Loucy (cell line): Measurements from ENCODE around the gene WASF2.
A peak's percentile ranks its signal among the peaks of the same experiment; 100 is the strongest.
"Not testable (repeated sequence)": the region's sequence is repeated elsewhere in the genome, so short reads cannot be mapped to it uniquely, and the experiment has no call there.

Experiments
- H2AFZ ChIP-seq: fragments of 200-600 bp; sonication (generic); 2 replicates; pipeline ENCODE4 v1.6.0; 2016; ENCODE audit warnings: antibody characterized with exemption, mild to moderate bottlenecking, low read length, moderate library complexity
- H3F3A ChIP-seq: fragments of 200-600 bp; 2 replicates; pipeline ENCODE4 v1.6.0; 2016; ENCODE audit warnings: antibody characterized with exemption, low read depth, mild to moderate bottlenecking
- H3K27me3 ChIP-seq: fragments of 200-600 bp; sonication (generic); 2 replicates; pipeline ENCODE4 v1.6.1; 2014; ENCODE audit warnings: low read length, mild to moderate bottlenecking; ENCODE audit not compliant: insufficient read depth, poor library complexity, severe bottlenecking
- H3K36me3 ChIP-seq: fragments of 200-600 bp; sonication (generic); 2 replicates; pipeline ENCODE4 v1.6.1; 2016; ENCODE audit warnings: low read length; ENCODE audit not compliant: insufficient read depth
- H3K4me1 ChIP-seq: fragments of 200-600 bp; sonication (generic); 2 replicates; pipeline ENCODE4 v1.5.1; 2014; ENCODE audit warnings: low read length, mild to moderate bottlenecking; ENCODE audit not compliant: insufficient read depth, poor library complexity, severe bottlenecking
- H3K4me2 ChIP-seq: fragments of 200-600 bp; sonication (generic); 2 replicates; pipeline ENCODE4 v1.6.0; 2014; ENCODE audit warnings: antibody characterized with exemption, low read length, low read depth, mild to moderate bottlenecking; ENCODE audit not compliant: poor library complexity, severe bottlenecking
- H3K4me3 ChIP-seq: fragments of 200-600 bp; sonication (generic); 2 replicates; pipeline ENCODE4 v1.5.1; 2014; ENCODE audit warnings: low read length, mild to moderate bottlenecking, mixed read lengths; ENCODE audit not compliant: poor library complexity, severe bottlenecking
- H3K79me2 ChIP-seq: fragments of 200-600 bp; sonication (generic); 2 replicates; pipeline ENCODE4 v1.6.1; 2014; ENCODE audit warnings: low read length; ENCODE audit not compliant: insufficient read depth
- H3K9ac ChIP-seq: fragments of 200-600 bp; sonication (generic); 2 replicates; pipeline ENCODE4 v1.6.0; 2014; ENCODE audit warnings: mild to moderate bottlenecking, low read depth, low read length, moderate library complexity; ENCODE audit not compliant: poor library complexity, severe bottlenecking
- H3K9me2 ChIP-seq: fragments of 200-600 bp; sonication (generic); replicated peaks from 2 replicates; pipeline ENCODE4 v1.6.1; 2016; ENCODE audit warnings: low read depth, low read length, mixed read lengths
- H3K9me3 ChIP-seq: fragments of 200-600 bp; sonication (generic); 2 replicates; pipeline ENCODE4 v1.6.1; 2014; ENCODE audit warnings: mild to moderate bottlenecking, antibody characterized with exemption, low read length, low read depth; ENCODE audit not compliant: insufficient read depth
- H4K20me1 ChIP-seq: fragments of 200-600 bp; sonication (generic); 2 replicates; pipeline ENCODE4 v1.6.0; 2014; ENCODE audit warnings: antibody characterized with exemption, low read length, mild to moderate bottlenecking; ENCODE audit not compliant: insufficient read depth, poor library complexity, severe bottlenecking
- CTCF ChIP-seq: fragments of 200-600 bp; sonication (generic); conservative IDR thresholded peaks from 2 replicates; pipeline ENCODE4 v1.5.1; 2014; ENCODE audit warnings: mild to moderate bottlenecking, antibody characterized with exemption, low read length
- EZH2phosphoT487 ChIP-seq: fragments of 200-600 bp; IDR thresholded peaks from 2 replicates; pipeline ENCODE4 v1.6.1; 2018; ENCODE audit warnings: antibody characterized with exemption, mild to moderate bottlenecking, moderate library complexity, borderline replicate concordance

The WASF2 gene

GRCh38 chr1:27433706-27434105, 56.3 kb downstream of the WASF2 start:
- Histone ChIP-seq H3K27me3 (no peaks in the 10 kb centered on the region), H3K4me3 (no peak overlapping the region), H4K20me1 (peaks cover 17% of the 10 kb centered on the region), H3K9me2 (no peaks in the 10 kb centered on the region), H3K4me2 (peak overlapping the region; percentile 34), H3F3A (peaks cover 13% of the 10 kb centered on the region), H3K4me1 (peaks cover 92% of the 10 kb centered on the region), H3K79me2 (peaks cover 94% of the 10 kb centered on the region), H3K9me3 (no peaks in the 10 kb centered on the region), H2AFZ (no peak overlapping the region), H3K9ac (peak overlapping the region; percentile 30), H3K36me3 (no peaks in the 10 kb centered on the region)
- no peak for TF ChIP-seq CTCF
- no peak for TF ChIP-seq EZH2phosphoT487

- peaks cover 15% of the 10 kb centered on the region for H3F3A ChIP-seq
- H2AFZ ChIP-seq, H3K36me3 ChIP-seq, H3K27me3 ChIP-seq, H4K20me1 ChIP-seq, H3K9me3 ChIP-seq, H3K9me2 ChIP-seq, H3K4me3 ChIP-seq, H3K4me2 ChIP-seq: not testable (repeated sequence)
- H3K79me2 ChIP-seq, result peaks cover 85% of the 10 kb centered on the region
- peaks cover 92% of the 10 kb centered on the region for H3K4me1 ChIP-seq
- H3K9ac ChIP-seq, result peak overlapping the region; percentile 30
These were observed 57.2 kb downstream of the WASF2 start for GRCh38 chr1:27432725-27433124.

GRCh38 chr1:27431601-27431940, 58.4 kb downstream of the WASF2 start:
- H3K27me3 ChIP-seq, result no peaks in the 10 kb centered on the region
- peaks cover 19% of the 10 kb centered on the region for H3F3A ChIP-seq
- H3K4me2 ChIP-seq, result peak overlapping the region; percentile 80
- no peak overlapping the region for H2AFZ ChIP-seq
- TF ChIP-seq EZH2phosphoT487 (no peak), CTCF (no peak)
- H3K9ac ChIP-seq, result peak overlapping the region; percentile 74
- peaks cover 8% of the 10 kb centered on the region; the same call in 1 of the 2 replicates for H3K36me3 ChIP-seq
- peaks cover 92% of the 10 kb centered on the region for H3K4me1 ChIP-seq
- H4K20me1 ChIP-seq, result no peaks in the 10 kb centered on the region
- H3K4me3 ChIP-seq, result peak overlapping the region; percentile 61
- peaks cover 84% of the 10 kb centered on the region for H3K79me2 ChIP-seq
- no peaks in the 10 kb centered on the region for H3K9me2 ChIP-seq
- no peaks in the 10 kb centered on the region for H3K9me3 ChIP-seq

GRCh38 chr1:27430903-27431600, 58.9 kb downstream of the WASF2 start:
- peak overlapping the region; percentile 61 for H3K4me3 ChIP-seq
- H3F3A ChIP-seq, result peaks cover 19% of the 10 kb centered on the region
- H3K4me1 ChIP-seq, result peaks cover 92% of the 10 kb centered on the region

More at GRCh38 chr1:27430903-27431600, 58.9 kb downstream of the WASF2 start:
- Histone ChIP-seq H4K20me1 (no peaks in the 10 kb centered on the region), H3K9me2 (no peaks in the 10 kb centered on the region), H3K36me3 (peaks cover 13% of the 10 kb centered on the region; the same call in 1 of the 2 replicates), H3K9ac (peak overlapping the region; percentile 74), H3K79me2 (peaks cover 84% of the 10 kb centered on the region), H2AFZ (no peak overlapping the region), H3K9me3 (no peaks in the 10 kb centered on the region), H3K27me3 (no peaks in the 10 kb centered on the region), H3K4me2 (peak overlapping the region; percentile 80)
- TF ChIP-seq CTCF (no peak), EZH2phosphoT487 (no peak)
